Gastroesophageal sphincter (tissue), 4 donors: ENCODE data around the gene LIMS1. TPM values are rescaled to one million over a fixed set of nuclear protein-coding genes. Genes with fewer than 3 reads are reported as not detected.
"Not testable (repeated sequence)": the region's sequence is repeated elsewhere in the genome, so short reads cannot be mapped to it uniquely, and the experiment has no call there.

Experiments used
- ATAC-seq: fragments of 150-250 bp; one replicate; pipeline ENCODE4 v1.9.1; 2016; ENCODE audit warnings: mild to moderate bottlenecking, moderate library complexity
- H3K27ac ChIP-seq, 4 donors: fragments of 200-600 bp; sonication (generic) in 3 of 4; 1 replicate in 3 of 4; 2 replicates in 1 of 4; pipeline ENCODE4 v1.5.1; 2016 to 2019
- H3K27me3 ChIP-seq: fragments of 200-600 bp; sonication (generic); one replicate; pipeline ENCODE4 v1.5.1; 2019
- H3K36me3 ChIP-seq, 2 donors: fragments of 200-600 bp; sonication (generic); one replicate each; pipeline ENCODE4 v1.5.1; 2019; ENCODE audit warnings: control low read depth in 1 of 2
- H3K4me1 ChIP-seq, 3 donors: fragments of 200-600 bp; sonication (generic); 1 replicate in 2 of 3; 2 replicates in 1 of 3; pipeline ENCODE4 v1.5.1; 2016 to 2019; ENCODE audit warnings: control low read depth in 2 of 3
- H3K4me3 ChIP-seq, 2 donors: fragments of 200-600 bp; sonication (generic); one replicate each; pipeline ENCODE4 v1.5.1; 2019; ENCODE audit warnings: mild to moderate bottlenecking in 1 of 2, moderate library complexity in 1 of 2
- H3K9me3 ChIP-seq, 3 donors: fragments of 200-600 bp; sonication (generic); one replicate each; pipeline ENCODE4 v1.5.1; 2017 to 2019; ENCODE audit warnings: control low read depth in 2 of 3
- EP300 ChIP-seq: sonication (generic); formaldehyde crosslinking; IDR thresholded peaks from one replicate; pipeline ENCODE4 v1.6.1; 2017; ENCODE audit warnings: antibody characterized with exemption, mild to moderate bottlenecking
- POLR2A ChIP-seq, 2 donors: fragments of 450-650 bp; IDR thresholded peaks; one replicate each; pipeline ENCODE4 v1.6.1; 2017; ENCODE audit warnings: antibody characterized with exemption in 2 of 2, mild to moderate bottlenecking in 2 of 2, moderate library complexity in 1 of 2
- POLR2AphosphoS5 ChIP-seq: sonication (generic); formaldehyde crosslinking; IDR thresholded peaks from one replicate; pipeline ENCODE4 v1.6.1; 2017; ENCODE audit warnings: antibody characterized with exemption
- WGBS, 2 donors: methylation state at CpG; one replicate each; pipeline ENCODE4 v1.1.5; 2018; ENCODE audit warnings: low coverage in 1 of 2; 5-methylcytosine and 5-hydroxymethylcytosine counted together
- total RNA-seq, 4 donors: library from RNA; depleted of rRNA; stranded (reverse); fragments of >200 nt; gene quantifications; one replicate each; pipeline ENCODE4 v1.1.0, GENCODE V29; 2016
- TF ChIP-seq, protein P1 (sequence below), 4 experiments: fragments of 200-600 bp in 2 of 4; fragments of 450-650 bp in 2 of 4; sonication (generic) in 1 of 4; IDR thresholded peaks; one replicate each; pipeline ENCODE4 v1.5.1; 2017 to 2019; ENCODE audit warnings: antibody characterized with exemption in 4 of 4, mild to moderate bottlenecking in 2 of 4, moderate library complexity in 2 of 4

Gene LIMS1
- total RNA-seq, 4 donors from 2014 or later = 79.6 to 119 (median 116) TPM

GRCh38 chr2:108676522-108676921, 142.3 kb downstream of the LIMS1 start:
- not testable (repeated sequence) for H3K27ac ChIP-seq, ATAC-seq, H3K4me3 ChIP-seq, H3K27me3 ChIP-seq, H3K9me3 ChIP-seq
- WGBS, 2 donors = 100% methylated on average over 1 of the region's 1 CpG; no CpG with 5 or more reads in 1 of the 2 donors
- peaks cover 0 to 35% of the 10 kb centered on the region in 2 donors for H3K36me3 ChIP-seq
- H3K4me1 ChIP-seq = peaks cover 0 to 26% (median 0%) of the 10 kb centered on the region in 3 donors

- 67 to 91% methylated on average over 4 of the region's 4 CpGs for WGBS, 2 donors
- not testable (repeated sequence) for H3K27me3 ChIP-seq, H3K27ac ChIP-seq, H3K9me3 ChIP-seq, ATAC-seq, H3K4me3 ChIP-seq
- H3K36me3 ChIP-seq = peaks cover 0 to 43% of the 10 kb centered on the region in 2 donors
- peaks cover 0 to 31% (median 0%) of the 10 kb centered on the region in 3 donors for H3K4me1 ChIP-seq
These were observed 143.0 kb downstream of the LIMS1 start for GRCh38 chr2:108677239-108677744.

- WGBS, 2 donors = 17 to 30% methylated on average over 3 of the region's 4 CpGs
- peaks cover 0 to 40% of the 10 kb centered on the region in 2 donors for H3K36me3 ChIP-seq
- H3K27ac ChIP-seq = peak overlapping the region in 3 of 4 donors; percentile 22 to 65 (median 54)
- peak; percentile 85 for ATAC-seq
- H3K4me1 ChIP-seq = peaks cover 0 to 31% (median 0%) of the 10 kb centered on the region in 3 donors
- H3K9me3 ChIP-seq, H3K27me3 ChIP-seq, H3K4me3 ChIP-seq: not testable (repeated sequence)
- peak; percentile 71 for TF ChIP-seq POLR2AphosphoS5
These were observed 144.0 kb downstream of the LIMS1 start for GRCh38 chr2:108678198-108678651.

- no CpG with 5 or more reads among the region's 2 CpGs for WGBS, 2 donors
- Histone ChIP-seq H3K4me1 (peaks cover 0 to 32% (median 0%) of the 10 kb centered on the region in 3 donors), H3K27ac (peak overlapping the region in 3 of 4 donors; percentile 39 to 65 (median 56)), H3K36me3 (peaks cover 0 to 45% of the 10 kb centered on the region in 2 donors)
- not testable (repeated sequence) for H3K9me3 ChIP-seq, H3K4me3 ChIP-seq, H3K27me3 ChIP-seq
- ATAC-seq = peak; percentile 50
These were observed 146.5 kb downstream of the LIMS1 start for GRCh38 chr2:108680805-108681204.

GRCh38 chr2:108688818-108689756, 154.8 kb downstream of the LIMS1 start:
- ATAC-seq = not testable (repeated sequence)
- WGBS, 2 donors = 59% methylated on average over 3 of the region's 15 CpGs; no CpG with 5 or more reads in 1 of the 2 donors

DNA sequence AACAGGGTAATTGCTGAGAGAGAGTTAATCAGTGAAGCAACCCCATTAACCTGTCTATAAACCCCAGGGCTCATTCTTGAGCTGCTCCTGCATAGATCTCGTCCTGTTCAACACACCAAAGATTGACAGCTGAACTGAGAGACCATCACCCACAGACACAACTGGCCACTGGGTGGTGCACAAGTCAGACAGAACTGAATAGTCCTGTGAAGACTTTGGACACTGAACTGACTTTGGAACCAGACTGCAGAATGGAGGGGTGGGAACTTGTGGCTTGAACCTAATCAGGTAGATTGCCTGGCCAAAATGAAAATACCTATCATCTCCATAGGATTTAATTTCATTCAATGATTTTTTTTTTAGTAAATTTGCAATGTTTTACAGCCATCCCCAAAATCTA, 155.7 kb downstream of the LIMS1 start:
- not testable (repeated sequence) for H3K27me3 ChIP-seq, H3K4me1 ChIP-seq, H3K4me3 ChIP-seq, H3K9me3 ChIP-seq, ATAC-seq, H3K27ac ChIP-seq, H3K36me3 ChIP-seq
- no CpG with 5 or more reads among the region's 1 CpG for WGBS, 2 donors

More at GRCh38 chr2:108688818-108689756, 154.8 kb downstream of the LIMS1 start:
- H3K4me1 ChIP-seq, H3K27me3 ChIP-seq, H3K4me3 ChIP-seq, H3K9me3 ChIP-seq, H3K27ac ChIP-seq: not testable (repeated sequence)
- peaks cover 0 to 19% of the 10 kb centered on the region in 2 donors for H3K36me3 ChIP-seq

- 88% methylated on average over 4 of the region's 7 CpGs; no CpG with 5 or more reads in 1 of the 2 donors for WGBS, 2 donors
- no peak overlapping the region for H3K4me3 ChIP-seq
- no peak overlapping the region for H3K27ac ChIP-seq
- TF ChIP-seq, protein P1, sequence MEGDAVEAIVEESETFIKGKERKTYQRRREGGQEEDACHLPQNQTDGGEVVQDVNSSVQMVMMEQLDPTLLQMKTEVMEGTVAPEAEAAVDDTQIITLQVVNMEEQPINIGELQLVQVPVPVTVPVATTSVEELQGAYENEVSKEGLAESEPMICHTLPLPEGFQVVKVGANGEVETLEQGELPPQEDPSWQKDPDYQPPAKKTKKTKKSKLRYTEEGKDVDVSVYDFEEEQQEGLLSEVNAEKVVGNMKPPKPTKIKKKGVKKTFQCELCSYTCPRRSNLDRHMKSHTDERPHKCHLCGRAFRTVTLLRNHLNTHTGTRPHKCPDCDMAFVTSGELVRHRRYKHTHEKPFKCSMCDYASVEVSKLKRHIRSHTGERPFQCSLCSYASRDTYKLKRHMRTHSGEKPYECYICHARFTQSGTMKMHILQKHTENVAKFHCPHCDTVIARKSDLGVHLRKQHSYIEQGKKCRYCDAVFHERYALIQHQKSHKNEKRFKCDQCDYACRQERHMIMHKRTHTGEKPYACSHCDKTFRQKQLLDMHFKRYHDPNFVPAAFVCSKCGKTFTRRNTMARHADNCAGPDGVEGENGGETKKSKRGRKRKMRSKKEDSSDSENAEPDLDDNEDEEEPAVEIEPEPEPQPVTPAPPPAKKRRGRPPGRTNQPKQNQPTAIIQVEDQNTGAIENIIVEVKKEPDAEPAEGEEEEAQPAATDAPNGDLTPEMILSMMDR (IDR thresholded peaks at IDR 0.05) = no peak
- TF ChIP-seq POLR2AphosphoS5 (no peak), EP300 (no peak), POLR2A (IDR thresholded peaks at IDR 0.05) (no peak)
- no peaks in the 10 kb centered on the region for H3K36me3 ChIP-seq
- H3K9me3 ChIP-seq = no peaks in the 10 kb centered on the region
- no peak for ATAC-seq
- no peaks in the 10 kb centered on the region for H3K4me1 ChIP-seq
- no peaks in the 10 kb centered on the region for H3K27me3 ChIP-seq
These were observed 157.2 kb downstream of the LIMS1 start for GRCh38 chr2:108691447-108691846.

DNA sequence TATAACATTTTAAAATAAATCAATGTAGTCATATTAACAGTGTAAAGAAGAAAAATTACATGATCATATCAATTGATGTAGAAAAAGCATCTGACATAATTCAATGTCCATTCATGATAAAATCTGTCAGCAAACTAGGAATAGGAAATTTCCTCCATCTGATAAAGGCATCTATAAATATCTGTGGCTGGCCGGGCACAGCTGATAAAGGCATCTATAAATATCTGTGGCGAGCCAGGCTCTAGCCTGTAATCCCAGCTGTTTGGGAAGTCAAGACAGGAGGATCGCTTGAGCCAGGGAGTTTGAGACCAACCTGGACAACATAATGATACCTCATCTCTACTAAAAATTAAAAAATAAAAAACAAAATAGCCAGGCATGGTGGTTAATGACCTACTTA, 166.9 kb downstream of the LIMS1 start:
- ATAC-seq = no peak
- Histone ChIP-seq H3K4me3 (no peak overlapping the region), H3K27ac (no peak overlapping the region), H3K27me3 (no peaks in the 10 kb centered on the region), H3K9me3 (peaks cover 0 to under 1% (median 0%) of the 10 kb centered on the region in 3 donors), H3K4me1 (no peaks in the 10 kb centered on the region), H3K36me3 (no peaks in the 10 kb centered on the region)
- TF ChIP-seq POLR2A (IDR thresholded peaks at IDR 0.05) = no peak
- TF ChIP-seq, protein P1 (IDR thresholded peaks at IDR 0.05) = no peak
- TF ChIP-seq EP300 = no peak
- no peak for TF ChIP-seq POLR2AphosphoS5
- WGBS, 2 donors = 43 to 78% methylated on average over 3 of the region's 3 CpGs
